HG03442 (cell line): ENCODE data around the gene DIRAS1.

Experiments
- ATAC-seq: cut with Tn5 transposase; IDR thresholded peaks from one replicate; pipeline ENCODE4 v1.9.1; 2021; ENCODE audit warnings: mild to moderate bottlenecking, moderate library complexity; ENCODE audit not compliant: unreplicated experiment

DIRAS1 gene

GRCh38 chr19:2755811-2756210 lies 34.6 kb upstream of the DIRAS1 start:
- no peak for ATAC-seq

- ATAC-seq = no peak
Observed at GRCh38 chr19:2755448-2755705, 34.2 kb upstream of the DIRAS1 start.

GRCh38 chr19:2754659-2755447 lies 33.7 kb upstream of the DIRAS1 start:
- ATAC-seq = no peak

- ATAC-seq = no peak
Observed at GRCh38 chr19:2751438-2751830, 30.3 kb upstream of the DIRAS1 start.

GRCh38 chr19:2750808-2751437 lies 29.8 kb upstream of the DIRAS1 start:
- no peak for ATAC-seq

GRCh38 chr19:2747349-2747748 lies 26.2 kb upstream of the DIRAS1 start:
- ATAC-seq = no peak

GRCh38 chr19:2744113-2744512 lies 22.9 kb upstream of the DIRAS1 start:
- ATAC-seq = no peak

GRCh38 chr19:2743099-2743498 lies 21.9 kb upstream of the DIRAS1 start:
- no peak for ATAC-seq

DNA sequence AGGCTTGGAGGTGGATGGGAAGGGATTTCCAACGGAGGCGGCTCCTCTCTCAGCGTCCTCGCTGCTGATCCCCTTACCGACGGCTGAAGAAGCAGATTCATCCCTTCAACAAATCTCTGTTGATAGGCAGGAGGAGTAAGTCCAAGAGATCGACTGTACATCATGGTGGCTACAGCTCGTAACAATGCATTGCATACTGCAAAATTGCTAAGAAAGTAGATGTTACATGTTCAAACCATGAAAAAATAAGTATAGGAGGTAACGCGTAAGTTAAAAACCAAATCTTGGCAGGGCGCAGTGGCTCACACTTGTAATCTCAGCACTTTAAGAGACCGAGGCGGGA lies 19.1 kb upstream of the DIRAS1 start:
- no peak for ATAC-seq

- ATAC-seq = peak; percentile 89
Observed at GRCh38 chr19:2739602-2740313, 18.6 kb upstream of the DIRAS1 start, which contains the start of gene SLC39A3. Gene SLC39A3, minus strand, starts transcription at chr19:2740017. Its CDS starts 2,760 bp downstream, at chr19:2737257.

GRCh38 chr19:2736550-2737190 lies 15.5 kb upstream of the DIRAS1 start:
- ATAC-seq = no peak

DNA sequence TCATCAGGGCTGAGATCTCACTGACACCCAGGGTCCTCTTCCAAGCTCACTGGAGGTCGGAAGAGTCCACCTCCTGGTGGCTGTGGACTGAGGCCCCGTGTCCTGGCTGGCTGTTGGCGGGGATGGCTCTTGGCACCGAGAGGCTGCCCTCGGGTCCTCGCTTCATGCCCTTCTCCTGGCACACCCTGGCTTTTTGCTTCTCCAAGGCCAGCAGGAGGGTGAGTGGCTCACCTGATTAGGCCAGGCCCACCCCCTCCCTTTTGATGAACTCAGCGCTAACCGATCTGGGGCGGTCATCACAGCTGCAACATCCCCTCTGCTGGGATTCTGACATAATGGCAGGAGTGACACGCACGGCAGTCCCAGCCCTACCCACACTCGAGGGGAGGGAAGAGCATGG lies 14.2 kb upstream of the DIRAS1 start:
- no peak for ATAC-seq

- no peak for ATAC-seq
Observed at GRCh38 chr19:2734589-2735288, 13.6 kb upstream of the DIRAS1 start.

DNA sequence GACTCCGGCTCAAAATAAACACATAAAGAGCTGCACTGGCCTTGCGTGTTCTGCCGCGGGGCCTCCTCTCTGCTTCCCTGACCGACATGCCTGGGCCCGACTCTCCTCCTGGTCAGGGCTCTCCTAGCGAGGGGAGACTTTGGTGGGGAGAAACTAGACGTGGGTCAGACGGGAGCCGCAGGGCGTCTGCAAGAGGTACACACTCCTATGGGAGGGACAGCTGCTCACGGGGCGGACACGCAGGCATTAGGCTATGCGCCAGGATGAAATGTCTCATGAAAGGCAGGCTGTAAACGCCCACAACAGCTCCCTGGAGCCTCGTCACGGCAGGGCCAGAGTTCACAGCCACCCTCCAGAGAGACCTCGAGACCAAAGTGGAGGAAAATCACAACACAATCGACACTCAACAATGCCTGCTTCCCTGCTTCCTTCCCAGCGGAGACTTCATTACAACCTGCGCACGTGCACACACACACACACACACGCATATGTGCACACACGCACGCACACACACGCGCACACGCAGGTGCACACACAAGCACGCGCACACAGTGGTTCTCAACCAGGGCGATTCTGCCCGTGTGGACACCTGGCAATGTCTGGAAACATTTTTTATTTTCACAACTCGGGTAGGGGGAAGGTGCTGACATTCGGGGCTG lies 12.9 kb upstream of the DIRAS1 start:
- ATAC-seq = no peak

DNA sequence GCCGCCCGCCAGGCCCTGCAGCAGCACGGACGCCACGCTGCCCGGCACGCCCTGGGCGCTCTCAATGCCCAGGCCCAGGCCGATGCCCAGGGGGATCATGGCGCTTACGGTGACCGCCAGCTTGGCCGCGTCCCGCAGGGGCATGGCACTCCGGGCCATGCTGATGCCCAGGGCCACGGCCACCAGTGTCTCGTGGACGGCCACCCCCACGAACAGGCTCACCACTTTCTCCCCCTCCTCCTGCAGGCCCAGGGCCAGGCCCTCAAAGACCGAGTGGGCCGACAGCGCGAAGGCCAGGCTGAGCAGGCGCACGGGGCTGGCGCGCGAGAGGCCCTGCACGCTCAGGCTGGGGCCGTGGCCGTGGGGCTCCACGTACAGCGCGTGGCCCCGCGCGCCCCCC lies 11.7 kb upstream of the DIRAS1 start:
- ATAC-seq = no peak

DNA sequence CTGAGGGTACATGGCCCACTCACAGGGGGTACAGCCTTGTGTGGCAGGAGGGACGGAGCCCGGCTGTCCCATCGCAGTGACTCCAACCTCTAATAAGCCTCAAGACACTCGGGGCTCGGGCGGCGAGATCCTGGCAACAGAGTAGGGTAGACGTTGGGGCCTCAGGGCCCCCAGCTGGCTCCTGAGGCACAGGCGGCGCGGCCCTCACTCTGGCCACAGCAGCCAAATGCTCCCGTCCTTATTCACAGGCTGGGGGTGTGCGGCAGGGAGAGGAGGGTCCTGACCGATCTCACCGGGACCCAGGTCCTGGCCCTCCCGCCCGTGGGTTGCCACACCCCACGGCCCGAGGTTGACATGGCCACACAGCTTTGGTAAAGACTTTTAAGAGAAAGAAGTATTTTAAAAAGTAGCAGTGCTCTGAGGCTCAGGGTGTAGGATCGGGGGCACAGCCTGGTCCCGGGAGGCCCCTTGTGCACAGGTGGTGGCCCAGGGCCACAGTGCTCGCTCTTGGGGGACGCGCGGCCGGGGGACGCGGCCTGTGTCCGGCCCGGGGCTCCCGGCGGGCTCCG lies 11.1 kb upstream of the DIRAS1 start:
- no peak for ATAC-seq

GRCh38 chr19:2731181-2731995 lies 10.2 kb upstream of the DIRAS1 start:
- no peak for ATAC-seq

- no peak for ATAC-seq
Observed at GRCh38 chr19:2729943-2730818, 9.0 kb upstream of the DIRAS1 start.
